Measurements from ENCODE around the gene CDK2AP2.
"Not testable (repeated sequence)": the region's sequence is repeated elsewhere in the genome, so short reads cannot be mapped to it uniquely, and the experiment has no call there.

CDK2AP2 gene

GRCh38 chr11:67489203-67489884 is 18.6 kb downstream of the CDK2AP2 start:
- DNase-seq: no peak

DNA sequence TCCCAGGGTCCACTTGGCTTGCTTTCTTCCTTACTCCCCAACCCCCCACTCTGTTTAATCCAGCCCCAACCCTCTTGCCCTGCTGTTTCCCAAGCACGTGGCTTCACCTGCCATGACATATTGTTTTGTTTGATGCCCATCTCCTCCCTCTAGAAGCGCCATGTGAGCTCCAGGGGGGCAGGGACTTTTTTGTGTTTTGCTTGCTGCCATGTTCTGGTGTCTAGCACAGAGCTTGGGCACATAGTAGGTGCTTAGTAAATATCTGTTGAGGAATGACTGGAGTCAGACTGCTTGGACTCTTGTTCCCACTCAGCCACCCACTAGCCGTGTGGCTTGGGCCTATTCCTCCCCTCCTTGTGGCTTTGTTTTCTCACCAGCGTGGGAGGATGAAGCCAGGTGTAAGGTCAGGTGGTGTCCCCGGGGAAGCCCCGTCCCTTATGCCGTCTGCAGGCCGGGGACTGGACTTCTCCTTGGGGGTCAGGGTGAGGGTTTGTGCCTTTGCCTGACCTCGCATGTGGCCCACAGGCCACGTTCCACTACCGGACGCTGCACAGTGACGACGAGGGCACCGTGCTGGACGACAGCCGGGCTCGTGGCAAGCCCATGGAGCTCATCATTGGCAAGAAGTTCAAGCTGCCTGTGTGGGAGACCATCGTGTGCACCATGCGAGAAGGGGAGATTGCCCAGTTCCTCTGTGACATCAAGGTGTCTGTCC is 21.3 kb downstream of the CDK2AP2 start:
- no peak for DNase-seq

DNA sequence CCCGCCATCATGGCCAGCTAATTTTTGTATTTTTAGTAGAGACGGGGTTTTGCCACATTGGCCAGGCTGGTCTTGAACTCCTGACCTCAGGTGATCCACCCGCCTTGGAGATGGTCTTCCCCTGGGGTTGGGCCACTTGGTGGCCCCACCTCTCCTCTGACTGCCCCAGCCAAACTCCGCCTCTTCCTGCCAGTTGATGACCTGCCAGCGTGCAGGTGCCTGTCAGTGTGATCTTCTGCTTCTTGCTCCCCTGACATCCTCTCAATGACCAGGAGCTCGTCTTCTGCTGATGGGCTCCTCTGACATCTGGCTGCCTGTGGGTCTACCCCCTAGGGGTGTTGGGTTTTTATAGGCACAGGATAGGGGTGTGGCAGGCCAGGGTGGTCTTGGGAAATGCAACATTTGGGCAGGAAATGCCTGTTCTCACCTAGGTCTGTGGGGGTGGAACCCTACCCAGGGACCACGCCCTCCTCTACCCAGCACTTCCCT is 22.0 kb downstream of the CDK2AP2 start:
- DNase-seq: peak in 3 of 6 experiments; percentile 18 to 31 (median 19)

DNA sequence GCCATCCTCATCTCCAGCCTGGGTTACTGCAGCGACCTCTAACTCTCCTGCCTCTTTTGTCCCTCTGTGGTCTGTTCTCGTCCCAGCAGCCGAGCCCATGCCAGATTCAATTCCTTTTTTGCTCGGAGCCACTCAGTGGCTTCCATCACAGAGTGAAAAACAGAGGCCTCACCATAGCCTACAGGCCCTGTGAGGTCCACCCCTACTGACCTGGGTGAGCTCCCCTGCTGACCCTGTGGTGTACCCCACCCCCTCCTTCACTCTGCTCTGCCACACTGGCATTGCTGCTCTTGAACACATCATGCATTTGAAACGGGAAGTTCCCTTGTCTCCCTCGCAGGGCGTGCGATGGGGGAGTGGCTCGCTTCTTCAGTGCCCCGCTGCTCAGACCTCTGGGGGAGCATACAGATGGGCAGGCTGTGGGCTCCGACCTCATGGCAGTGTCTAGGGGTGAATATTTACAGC is 23.1 kb downstream of the CDK2AP2 start:
- peak; percentile 28 to 66 (median 47) for DNase-seq

GRCh38 chr11:67483831-67484665 is 23.9 kb downstream of the CDK2AP2 start:
- DNase-seq: peak; percentile 37 to 88 (median 69)

- peak; percentile 93 to 99 (median 98) for DNase-seq
Measured at GRCh38 chr11:67482827-67483798, 24.8 kb downstream of the CDK2AP2 start, which contains the start of gene AIP. TSS of gene AIP (plus strand) at chr11:67483026. CDS start at chr11:67483159, 133 bp downstream.

DNA sequence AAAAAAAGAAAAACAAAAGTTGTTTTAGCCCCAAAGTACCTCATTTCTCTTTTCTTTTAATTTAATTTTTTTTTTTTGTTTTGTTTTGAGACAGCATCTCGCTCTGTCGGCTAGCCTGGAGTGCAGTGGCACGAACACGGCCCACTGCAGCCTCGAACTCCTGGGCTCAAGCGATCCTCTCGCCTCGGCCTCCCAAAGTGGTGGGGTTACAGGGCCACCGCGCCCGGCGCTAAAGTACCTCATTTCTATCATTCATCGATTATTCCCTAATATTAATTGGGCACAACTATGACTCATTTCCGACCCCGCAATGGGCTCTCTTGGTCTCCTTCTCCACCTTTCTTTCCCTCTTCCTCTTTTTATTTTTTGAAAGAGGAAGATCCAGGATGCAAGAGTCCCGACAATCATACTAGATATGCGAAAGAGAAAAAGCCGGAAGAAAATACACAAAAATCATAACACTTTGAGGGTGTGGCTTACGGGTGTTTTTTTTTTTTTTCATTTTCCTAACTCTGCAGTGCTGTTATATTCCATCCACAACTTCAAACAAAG is 25.6 kb downstream of the CDK2AP2 start:
- no peak for DNase-seq

GRCh38 chr11:67477344-67478050 is 30.5 kb downstream of the CDK2AP2 start:
- not testable (repeated sequence) for DNase-seq

DNA sequence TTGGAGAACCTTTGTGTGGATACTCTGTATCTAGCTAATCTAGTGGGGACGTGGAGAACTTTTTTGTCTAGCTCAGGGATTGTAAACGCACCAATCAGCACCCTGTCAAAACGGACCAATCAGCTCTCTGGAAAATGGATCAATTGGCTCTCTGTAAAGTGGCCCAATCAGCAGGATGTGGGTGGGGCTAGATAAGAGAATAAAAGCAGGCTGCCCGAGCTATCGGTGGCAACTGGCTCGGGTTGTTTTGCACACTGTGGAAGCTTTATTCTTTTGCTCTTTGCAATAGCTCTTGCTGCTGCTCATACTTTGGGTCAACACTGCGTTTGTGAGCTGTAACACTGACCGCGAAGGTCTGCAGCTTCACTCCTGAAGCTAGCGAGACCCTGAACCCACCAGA is 31.3 kb downstream of the CDK2AP2 start:
- not testable (repeated sequence) for DNase-seq

DNA sequence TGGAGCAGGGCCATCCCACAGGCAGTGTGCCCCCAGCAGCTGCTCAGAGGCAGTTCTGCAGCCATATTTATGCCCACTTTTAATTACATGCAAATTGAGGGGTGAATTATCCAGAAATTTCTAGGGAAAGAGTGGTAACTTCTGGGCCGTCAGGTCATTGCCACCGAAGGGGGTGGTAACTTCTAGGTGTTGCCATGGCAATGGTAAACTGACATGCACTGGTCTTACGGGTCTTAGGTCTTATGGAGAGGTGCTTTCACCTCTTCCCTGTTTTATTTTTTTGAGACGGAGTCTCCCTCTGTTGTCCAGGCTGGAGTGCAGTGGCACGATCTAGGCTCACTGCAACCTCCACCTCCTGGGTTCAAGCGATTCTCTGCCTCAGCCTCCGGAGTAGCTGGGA is 35.1 kb downstream of the CDK2AP2 start:
- no peak for DNase-seq

- no peak for DNase-seq
Measured at GRCh38 chr11:67470337-67471002, 37.5 kb downstream of the CDK2AP2 start.

DNA sequence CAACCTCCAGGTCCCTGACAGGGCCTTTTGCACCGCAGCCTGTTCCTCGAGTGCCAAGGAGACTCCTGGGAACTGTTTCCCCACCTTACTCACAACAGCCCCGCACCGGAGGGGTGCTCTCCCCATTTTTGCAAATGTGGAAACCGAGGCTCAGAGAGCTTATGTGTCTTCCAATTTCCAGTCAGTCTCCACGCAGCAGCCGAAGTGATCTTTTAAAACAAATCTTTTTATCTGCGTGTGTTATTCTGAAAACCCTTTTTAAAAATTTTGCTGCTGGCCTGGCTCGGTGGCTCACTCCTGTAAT is 38.5 kb downstream of the CDK2AP2 start:
- no peak for DNase-seq

DNA sequence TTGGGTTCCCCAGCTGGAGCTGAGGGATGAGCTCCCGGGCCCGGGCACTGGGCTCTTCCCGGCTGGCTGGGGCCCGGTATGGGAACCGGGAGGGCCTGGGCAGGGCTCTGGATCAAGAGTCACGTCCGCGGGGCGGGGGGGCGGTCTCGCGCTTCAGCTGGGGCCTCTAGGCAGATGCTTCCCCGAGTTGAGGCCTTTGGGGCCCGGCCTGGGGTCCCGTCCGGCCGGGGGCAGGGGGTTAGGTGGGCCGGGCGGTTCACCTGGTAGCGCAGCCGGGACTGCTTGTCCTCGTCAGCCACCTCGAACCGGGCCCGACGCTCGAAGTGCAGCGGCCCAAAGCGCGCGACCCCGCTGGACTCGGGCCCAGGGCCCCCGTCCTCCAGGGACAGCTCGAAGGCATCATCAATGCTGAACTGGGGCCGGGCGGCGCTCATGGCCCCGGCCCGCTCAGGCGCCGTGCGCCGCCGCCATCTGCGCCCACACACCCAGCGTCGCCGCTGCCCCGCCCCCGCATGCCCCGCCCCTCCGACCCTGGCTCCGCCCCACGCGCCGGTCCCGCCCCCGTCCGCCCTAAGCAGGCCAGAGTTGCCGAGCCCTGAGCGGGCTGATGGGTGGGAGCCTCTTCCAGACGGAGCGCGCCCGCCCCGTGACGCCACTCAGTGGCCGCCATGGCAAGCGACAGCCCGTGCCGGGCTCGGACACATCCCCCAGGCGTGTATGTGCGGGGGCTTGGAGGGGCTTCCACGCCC is 39.0 kb downstream of the CDK2AP2 start, which contains the start of gene TMEM134:
TSS of gene TMEM134 (minus strand) at position 493 of the 749 bp plus-strand sequence. CDS start at position 434, 59 bp downstream.
- DNase-seq: peak; percentile 82 to 92 (median 90)

GRCh38 chr11:67468456-67468758 is 39.6 kb downstream of the CDK2AP2 start:
- DNase-seq: peak in 1 of 6 experiments; percentile 51

DNA sequence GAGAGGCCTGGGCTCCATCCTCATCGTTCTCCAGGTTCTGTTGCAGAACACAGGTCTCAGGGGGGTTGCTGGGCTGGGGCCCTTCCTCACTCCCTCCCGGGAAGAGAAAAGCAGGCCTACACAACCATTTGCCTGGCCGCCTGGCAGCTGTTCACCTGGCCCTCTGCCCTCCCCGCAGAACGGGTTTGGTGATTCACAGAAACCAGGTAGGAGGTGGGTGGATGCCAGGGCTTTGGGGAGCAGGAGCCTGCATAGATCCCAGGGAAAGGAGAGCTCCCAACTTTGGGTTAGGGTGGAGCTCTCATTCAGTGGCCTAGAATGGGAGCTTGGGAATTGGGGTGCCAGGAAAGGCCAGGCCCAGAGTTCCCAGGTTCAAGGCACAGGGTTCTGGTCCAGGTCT is 39.9 kb downstream of the CDK2AP2 start:
- no peak for DNase-seq

DNA sequence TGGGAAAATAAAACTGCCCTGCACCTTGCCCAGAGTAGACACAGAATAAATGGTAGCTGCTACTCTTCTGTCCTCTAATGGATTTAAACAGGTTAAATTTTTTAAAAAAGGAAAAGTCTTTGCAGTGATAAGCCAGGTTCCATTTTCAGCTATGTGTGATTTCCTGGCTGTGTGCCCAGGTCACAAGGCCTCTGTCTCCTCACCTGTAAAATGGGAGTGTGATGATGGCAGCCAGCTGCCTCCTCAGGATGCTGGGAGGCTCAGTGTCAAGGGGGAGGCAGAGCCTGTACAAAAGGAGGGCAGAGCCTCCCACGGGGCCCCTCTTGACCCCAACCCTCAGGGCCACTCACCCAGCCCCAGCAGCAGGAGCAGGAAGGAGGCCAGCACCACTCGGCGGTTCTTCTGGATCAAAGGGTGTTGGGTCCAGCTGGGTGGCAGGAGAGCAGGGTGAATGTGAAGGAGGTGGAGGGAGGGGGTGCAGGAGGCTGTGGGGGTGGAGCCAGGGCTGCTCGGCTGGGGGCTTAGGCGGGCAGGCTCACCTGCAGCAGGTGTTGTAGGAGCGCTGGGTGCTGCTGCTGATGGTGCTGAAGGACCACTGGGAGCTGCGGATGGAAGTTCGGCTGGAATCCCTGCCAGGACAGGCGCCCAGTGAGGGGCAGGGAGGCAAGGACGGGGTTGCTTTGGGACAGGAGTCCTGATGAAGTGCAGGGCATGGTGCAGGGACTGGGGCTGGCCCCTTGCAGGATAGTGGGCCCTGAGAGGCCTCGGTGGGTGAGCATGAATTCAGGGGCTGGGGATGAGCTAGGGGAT is 40.8 kb downstream of the CDK2AP2 start:
- DNase-seq: no peak

- no peak for DNase-seq
Measured at GRCh38 chr11:67466367-67466766, 41.6 kb downstream of the CDK2AP2 start.

- not testable (repeated sequence) for DNase-seq
Measured at GRCh38 chr11:67465530-67465929, 42.4 kb downstream of the CDK2AP2 start.

DNA sequence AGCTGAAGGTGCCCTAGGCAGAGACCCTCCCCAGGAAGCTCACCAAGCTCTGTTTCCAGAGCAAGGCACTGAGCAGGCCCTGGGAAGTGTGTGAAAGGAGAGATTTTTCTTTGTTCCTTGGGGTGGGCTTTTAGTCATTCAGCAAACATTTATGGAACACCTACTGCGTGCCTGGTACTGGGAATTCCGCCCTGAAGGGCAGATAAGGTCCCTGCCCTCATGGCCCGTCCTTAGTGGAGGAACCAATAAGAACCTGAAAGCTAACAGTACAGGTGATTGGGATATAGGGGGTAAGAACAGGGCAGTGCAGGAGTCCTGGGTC is 42.8 kb downstream of the CDK2AP2 start:
- DNase-seq: no peak
